ENCODE data around the gene KCNAB3. TPM values are rescaled to one million over a fixed set of nuclear protein-coding genes. Genes with fewer than 3 reads are reported as not detected.

The KCNAB3 gene
- polyA plus RNA-seq, 3 donors: 11.7 TPM; not detected in 2

DNA sequence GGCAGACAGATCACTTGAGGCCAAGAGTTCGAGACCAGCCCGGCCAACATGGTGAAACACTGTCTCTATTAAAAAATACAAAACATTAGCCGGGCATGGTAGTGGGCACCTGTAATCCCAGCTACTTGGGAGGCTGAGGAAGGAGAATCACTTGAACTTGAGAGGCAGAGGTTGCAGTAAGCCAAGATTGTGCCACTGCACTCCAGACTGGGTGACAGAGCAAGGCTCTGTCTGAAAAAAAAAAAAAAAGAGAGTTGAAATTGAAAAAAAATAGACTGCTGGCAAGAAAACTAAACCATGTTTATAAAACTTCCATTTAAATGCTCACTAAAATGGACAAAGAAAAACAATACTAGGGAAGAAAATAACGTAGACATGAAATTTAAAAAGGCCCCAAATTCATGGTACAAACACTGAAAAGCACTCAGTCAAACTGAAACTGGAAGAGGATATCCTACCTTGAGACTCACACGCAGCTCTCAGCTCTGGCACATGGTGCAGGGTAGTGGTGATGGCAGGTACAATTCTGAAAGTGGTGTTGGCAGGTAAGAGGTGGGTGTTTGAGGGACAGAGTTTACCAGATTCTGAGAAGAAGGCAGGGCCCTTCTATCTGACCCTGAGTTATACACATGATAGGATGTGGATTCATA lies 21.6 kb upstream of the KCNAB3 start:
- H4K20me1 ChIP-seq (ENCODE audit: insufficient read depth, low read length): no peaks in the 10 kb centered on the region
- peaks cover 16% of the 10 kb centered on the region for H3K4me1 Mint-ChIP-seq
- H3K27ac ChIP-seq (ENCODE audit: low read depth in 1 of 2, low read length in 2 of 2): no peak overlapping the region
- H3K4me3 ChIP-seq (replicated peaks in 1 of 3; ENCODE audit: low read depth in 2 of 3, low read length in 3 of 3): no peak overlapping the region
- no peak overlapping the region for H3K9ac ChIP-seq (ENCODE audit: insufficient read depth, low read length, poor library complexity, severe bottlenecking)
- no peak overlapping the region for H2AFZ ChIP-seq (ENCODE audit: insufficient read depth, low read depth, low read length, poor library complexity, severe bottlenecking)
- peak overlapping the region in 1 of 7 donors; percentile 67 for H3K27ac Mint-ChIP-seq
- no peaks in the 10 kb centered on the region for H3K27me3 Mint-ChIP-seq (ENCODE audit: low read depth in 3 of 3)
- H3K4me1 ChIP-seq (ENCODE audit: control insufficient read depth in 1 of 2, insufficient read depth in 2 of 2, low read length in 2 of 2): peaks cover 0 to 6% of the 10 kb centered on the region in 2 donors
- H3K4me2 ChIP-seq (replicated peaks; ENCODE audit: extremely low read depth, low read length, poor library complexity, severe bottlenecking): no peak overlapping the region
- peaks cover 40% of the 10 kb centered on the region in 2 donors for H3K36me3 Mint-ChIP-seq
- no peak for DNase-seq
- H3K27me3 ChIP-seq (ENCODE audit: control insufficient read depth in 2 of 2, insufficient read depth in 2 of 2, low read length in 2 of 2): no peaks in the 10 kb centered on the region
- H3K9me3 Mint-ChIP-seq: peaks cover 0 to 1% (median 0%) of the 10 kb centered on the region in 7 donors
- no peak for TF ChIP-seq CTCF (IDR thresholded peaks at IDR 0.05)
- no peaks in the 10 kb centered on the region for H3K79me2 ChIP-seq (ENCODE audit: insufficient read depth, low read length)
- intact Hi-C loops (cut with micrococcal nuclease): no loop called here
- WGBS (ENCODE audit: insufficient coverage): no CpG with 5 or more reads among the region's 5 CpGs
- peaks cover 33 to 39% of the 10 kb centered on the region in 2 donors for H3K36me3 ChIP-seq (replicated peaks in 1 of 2; ENCODE audit: control insufficient read depth in 1 of 2, insufficient read depth in 2 of 2, low read length in 2 of 2)
- no peaks in the 10 kb centered on the region for H3K9me3 ChIP-seq (replicated peaks in 1 of 2; ENCODE audit: control insufficient read depth in 1 of 2, insufficient read depth in 1 of 2, low read length in 2 of 2)
- H3K4me3 Mint-ChIP-seq: no peak overlapping the region

DNA sequence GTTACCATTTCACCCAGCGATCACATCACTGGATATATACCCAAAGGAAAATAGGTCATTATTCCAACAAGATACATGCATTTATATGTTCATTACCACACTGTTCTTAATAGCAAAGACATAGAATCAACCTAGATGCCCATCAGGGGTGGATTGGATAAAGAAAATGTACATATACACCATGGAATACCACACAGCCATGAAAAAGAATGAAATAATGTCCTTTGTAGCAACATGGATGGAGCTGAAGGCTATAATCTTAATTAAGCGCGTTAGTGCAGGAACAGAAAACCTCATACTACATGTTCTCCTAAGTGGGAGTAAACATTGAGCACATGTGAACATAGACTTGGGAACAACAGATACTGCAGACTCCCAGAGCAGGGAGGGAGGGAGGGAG lies 20.9 kb upstream of the KCNAB3 start:
- intact Hi-C loops (cut with micrococcal nuclease): no loop called here
- no peaks in the 10 kb centered on the region for H4K20me1 ChIP-seq (ENCODE audit: insufficient read depth, low read length)
- no peak overlapping the region for H3K4me2 ChIP-seq (replicated peaks; ENCODE audit: extremely low read depth, low read length, poor library complexity, severe bottlenecking)
- TF ChIP-seq CTCF (IDR thresholded peaks at IDR 0.05): no peak
- H3K27ac Mint-ChIP-seq: no peak overlapping the region
- H3K27me3 ChIP-seq (ENCODE audit: control insufficient read depth in 2 of 2, insufficient read depth in 2 of 2, low read length in 2 of 2): no peaks in the 10 kb centered on the region
- H3K79me2 ChIP-seq (ENCODE audit: insufficient read depth, low read length): no peaks in the 10 kb centered on the region
- no CpG with 5 or more reads among the region's 3 CpGs for WGBS (ENCODE audit: insufficient coverage)
- H3K4me3 ChIP-seq (replicated peaks in 1 of 3; ENCODE audit: low read depth in 2 of 3, low read length in 3 of 3): no peak overlapping the region
- no peak for DNase-seq
- no peak overlapping the region for H3K4me3 Mint-ChIP-seq
- peaks cover 47% of the 10 kb centered on the region in 2 donors for H3K36me3 Mint-ChIP-seq
- H3K4me1 Mint-ChIP-seq: peaks cover 10% of the 10 kb centered on the region
- H2AFZ ChIP-seq (ENCODE audit: insufficient read depth, low read depth, low read length, poor library complexity, severe bottlenecking): no peak overlapping the region
- H3K36me3 ChIP-seq (replicated peaks in 1 of 2; ENCODE audit: control insufficient read depth in 1 of 2, insufficient read depth in 2 of 2, low read length in 2 of 2): peaks cover 40 to 46% of the 10 kb centered on the region in 2 donors
- H3K9me3 Mint-ChIP-seq: peaks cover 0 to 1% (median 0%) of the 10 kb centered on the region in 7 donors
- H3K4me1 ChIP-seq (ENCODE audit: control insufficient read depth in 1 of 2, insufficient read depth in 2 of 2, low read length in 2 of 2): no peaks in the 10 kb centered on the region
- no peaks in the 10 kb centered on the region for H3K9me3 ChIP-seq (replicated peaks in 1 of 2; ENCODE audit: control insufficient read depth in 1 of 2, insufficient read depth in 1 of 2, low read length in 2 of 2)
- H3K27me3 Mint-ChIP-seq (ENCODE audit: low read depth in 3 of 3): no peaks in the 10 kb centered on the region
- no peak overlapping the region for H3K27ac ChIP-seq (ENCODE audit: low read depth in 1 of 2, low read length in 2 of 2)
- H3K9ac ChIP-seq (ENCODE audit: insufficient read depth, low read length, poor library complexity, severe bottlenecking): no peak overlapping the region

Measured in CD14-positive monocyte (primary cell).